ENCODE results near the gene SLC37A1. TPM values are rescaled to one million over a fixed set of nuclear protein-coding genes. Genes with fewer than 3 reads are reported as not detected.

Gene SLC37A1
- total and polyA plus RNA-seq, 4 donors, result 2.0 to 7.2 (median 4.3) TPM

DNA sequence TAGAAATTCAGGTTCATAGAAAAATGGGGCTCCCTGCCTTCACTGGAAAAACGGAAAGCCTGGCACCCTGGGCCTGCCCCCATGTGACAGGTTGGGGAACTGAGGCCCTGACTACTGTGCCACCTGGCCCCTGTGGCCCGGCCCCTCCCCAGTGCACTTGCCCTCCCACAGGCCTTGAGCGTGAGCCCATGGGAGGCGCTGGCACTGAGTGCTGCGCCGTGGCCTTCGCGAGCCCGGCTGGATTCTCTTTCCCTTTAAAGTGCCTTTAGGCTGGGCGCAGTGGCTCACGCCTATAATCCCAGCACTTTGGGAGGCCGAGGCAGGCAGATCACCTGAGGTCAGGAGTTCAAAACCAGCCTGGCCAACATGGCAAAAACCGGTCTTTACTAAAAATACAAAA is 45.7 kb downstream of the SLC37A1 start:
- no peak for DNase-seq (ENCODE audit: low spot score)
- WGBS, result 98% methylated on average over 13 of the region's 13 CpGs
- H3K4me3 ChIP-seq (ENCODE audit: low read depth in 1 of 3, low read length in 3 of 3), result no peak overlapping the region
- H3K36me3 ChIP-seq (ENCODE audit: control insufficient read depth in 4 of 4, insufficient read depth in 3 of 4, low read depth in 1 of 4, low read length in 3 of 4), result peaks cover 5 to 13% (median 7%) of the 10 kb centered on the region in 4 donors
- H3K9me3 ChIP-seq (ENCODE audit: control insufficient read depth in 4 of 4, low read length in 3 of 4), result no peaks in the 10 kb centered on the region
- no peaks in the 10 kb centered on the region for H3K27me3 ChIP-seq (ENCODE audit: control insufficient read depth in 4 of 4, insufficient read depth in 4 of 4, low read length in 3 of 4)
- TF ChIP-seq, protein P1, sequence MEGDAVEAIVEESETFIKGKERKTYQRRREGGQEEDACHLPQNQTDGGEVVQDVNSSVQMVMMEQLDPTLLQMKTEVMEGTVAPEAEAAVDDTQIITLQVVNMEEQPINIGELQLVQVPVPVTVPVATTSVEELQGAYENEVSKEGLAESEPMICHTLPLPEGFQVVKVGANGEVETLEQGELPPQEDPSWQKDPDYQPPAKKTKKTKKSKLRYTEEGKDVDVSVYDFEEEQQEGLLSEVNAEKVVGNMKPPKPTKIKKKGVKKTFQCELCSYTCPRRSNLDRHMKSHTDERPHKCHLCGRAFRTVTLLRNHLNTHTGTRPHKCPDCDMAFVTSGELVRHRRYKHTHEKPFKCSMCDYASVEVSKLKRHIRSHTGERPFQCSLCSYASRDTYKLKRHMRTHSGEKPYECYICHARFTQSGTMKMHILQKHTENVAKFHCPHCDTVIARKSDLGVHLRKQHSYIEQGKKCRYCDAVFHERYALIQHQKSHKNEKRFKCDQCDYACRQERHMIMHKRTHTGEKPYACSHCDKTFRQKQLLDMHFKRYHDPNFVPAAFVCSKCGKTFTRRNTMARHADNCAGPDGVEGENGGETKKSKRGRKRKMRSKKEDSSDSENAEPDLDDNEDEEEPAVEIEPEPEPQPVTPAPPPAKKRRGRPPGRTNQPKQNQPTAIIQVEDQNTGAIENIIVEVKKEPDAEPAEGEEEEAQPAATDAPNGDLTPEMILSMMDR (IDR thresholded peaks at IDR 0.05; ENCODE audit: low read depth, low read length, missing input control), result no peak
- TF ChIP-seq, protein P2, sequence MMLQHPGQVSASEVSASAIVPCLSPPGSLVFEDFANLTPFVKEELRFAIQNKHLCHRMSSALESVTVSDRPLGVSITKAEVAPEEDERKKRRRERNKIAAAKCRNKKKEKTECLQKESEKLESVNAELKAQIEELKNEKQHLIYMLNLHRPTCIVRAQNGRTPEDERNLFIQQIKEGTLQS (IDR thresholded peaks at IDR 0.05), result no peak
- TF ChIP-seq RAD21 (IDR thresholded peaks at IDR 0.05) (no peak), EGR1 (IDR thresholded peaks at IDR 0.05; ENCODE audit: low read depth in 2 of 2) (no peak)
- TF ChIP-seq, protein P3, sequence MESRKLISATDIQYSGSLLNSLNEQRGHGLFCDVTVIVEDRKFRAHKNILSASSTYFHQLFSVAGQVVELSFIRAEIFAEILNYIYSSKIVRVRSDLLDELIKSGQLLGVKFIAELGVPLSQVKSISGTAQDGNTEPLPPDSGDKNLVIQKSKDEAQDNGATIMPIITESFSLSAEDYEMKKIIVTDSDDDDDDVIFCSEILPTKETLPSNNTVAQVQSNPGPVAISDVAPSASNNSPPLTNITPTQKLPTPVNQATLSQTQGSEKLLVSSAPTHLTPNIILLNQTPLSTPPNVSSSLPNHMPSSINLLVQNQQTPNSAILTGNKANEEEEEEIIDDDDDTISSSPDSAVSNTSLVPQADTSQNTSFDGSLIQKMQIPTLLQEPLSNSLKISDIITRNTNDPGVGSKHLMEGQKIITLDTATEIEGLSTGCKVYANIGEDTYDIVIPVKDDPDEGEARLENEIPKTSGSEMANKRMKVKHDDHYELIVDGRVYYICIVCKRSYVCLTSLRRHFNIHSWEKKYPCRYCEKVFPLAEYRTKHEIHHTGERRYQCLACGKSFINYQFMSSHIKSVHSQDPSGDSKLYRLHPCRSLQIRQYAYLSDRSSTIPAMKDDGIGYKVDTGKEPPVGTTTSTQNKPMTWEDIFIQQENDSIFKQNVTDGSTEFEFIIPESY (IDR thresholded peaks at IDR 0.05), result no peak
- no peak overlapping the region for H3K27ac ChIP-seq (ENCODE audit: low read depth in 1 of 2, low read length in 2 of 2)
- H3K9ac ChIP-seq (ENCODE audit: low read depth in 1 of 2, low read length in 2 of 2), result no peak overlapping the region
- H3K4me1 ChIP-seq (ENCODE audit: control insufficient read depth in 4 of 4, insufficient read depth in 4 of 4, low read length in 3 of 4), result peaks cover 3 to 12% (median 9%) of the 10 kb centered on the region in 4 donors

DNA sequence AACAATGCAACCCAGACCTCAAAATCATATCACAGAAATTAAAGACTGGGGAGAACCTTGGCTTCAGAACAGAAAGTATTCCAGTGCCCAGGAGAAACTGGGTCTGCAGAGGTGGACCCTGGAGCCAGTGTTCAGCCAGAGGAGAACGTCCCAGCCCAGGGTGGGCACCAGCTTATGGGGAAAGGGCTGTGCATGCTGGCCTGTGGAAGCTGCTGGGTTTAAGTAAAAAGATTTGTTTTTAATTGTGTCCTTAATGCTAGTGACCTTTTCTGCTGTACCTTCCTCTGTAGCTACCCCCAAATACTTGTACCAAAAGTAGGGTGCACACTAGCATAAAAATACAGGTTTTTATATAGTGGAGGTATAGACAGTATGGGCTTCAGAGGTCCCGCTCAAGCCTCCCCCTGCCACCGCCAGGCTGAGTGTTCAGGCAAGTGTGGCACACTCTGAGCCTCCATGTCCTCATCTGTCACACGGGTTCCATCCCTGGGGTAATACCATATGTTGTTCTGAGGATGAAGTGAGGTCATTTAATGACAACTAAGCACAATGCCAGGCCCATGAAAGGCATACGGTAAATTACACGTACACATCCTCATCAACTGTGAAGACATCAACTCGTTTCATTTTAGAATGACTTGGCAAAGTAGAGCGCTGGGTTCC is 47.0 kb downstream of the SLC37A1 start:
- Histone ChIP-seq H3K36me3 (ENCODE audit: control insufficient read depth in 4 of 4, insufficient read depth in 3 of 4, low read depth in 1 of 4, low read length in 3 of 4) (peaks cover 6 to 13% (median 10%) of the 10 kb centered on the region in 4 donors), H3K9me3 (ENCODE audit: control insufficient read depth in 4 of 4, low read length in 3 of 4) (no peaks in the 10 kb centered on the region), H3K9ac (ENCODE audit: low read depth in 1 of 2, low read length in 2 of 2) (no peak overlapping the region), H3K27me3 (ENCODE audit: control insufficient read depth in 4 of 4, insufficient read depth in 4 of 4, low read length in 3 of 4) (no peaks in the 10 kb centered on the region), H3K27ac (ENCODE audit: low read depth in 1 of 2, low read length in 2 of 2) (no peak overlapping the region), H3K4me1 (ENCODE audit: control insufficient read depth in 4 of 4, insufficient read depth in 4 of 4, low read length in 3 of 4) (peaks cover 3 to 12% (median 9%) of the 10 kb centered on the region in 4 donors), H3K4me3 (ENCODE audit: low read depth in 1 of 3, low read length in 3 of 3) (no peak overlapping the region)
- WGBS, result 96% methylated on average over 8 of the region's 8 CpGs
- no peak for DNase-seq (ENCODE audit: low spot score)
- TF ChIP-seq YY1 (IDR thresholded peaks at IDR 0.05) (no peak), EGR1 (IDR thresholded peaks at IDR 0.05; ENCODE audit: low read depth in 2 of 2) (no peak), NR2F2 (IDR thresholded peaks at IDR 0.05) (no peak), FOXA1 (IDR thresholded peaks at IDR 0.05) (no peak), SP1 (IDR thresholded peaks at IDR 0.05) (no peak), TAF1 (conservative IDR thresholded peaks at IDR 0.05) (no peak), GABPA (IDR thresholded peaks at IDR 0.05 in 1 of 2, conservative IDR thresholded peaks at IDR 0.05 in 1 of 2) (no peak)
- TF ChIP-seq, protein P4, sequence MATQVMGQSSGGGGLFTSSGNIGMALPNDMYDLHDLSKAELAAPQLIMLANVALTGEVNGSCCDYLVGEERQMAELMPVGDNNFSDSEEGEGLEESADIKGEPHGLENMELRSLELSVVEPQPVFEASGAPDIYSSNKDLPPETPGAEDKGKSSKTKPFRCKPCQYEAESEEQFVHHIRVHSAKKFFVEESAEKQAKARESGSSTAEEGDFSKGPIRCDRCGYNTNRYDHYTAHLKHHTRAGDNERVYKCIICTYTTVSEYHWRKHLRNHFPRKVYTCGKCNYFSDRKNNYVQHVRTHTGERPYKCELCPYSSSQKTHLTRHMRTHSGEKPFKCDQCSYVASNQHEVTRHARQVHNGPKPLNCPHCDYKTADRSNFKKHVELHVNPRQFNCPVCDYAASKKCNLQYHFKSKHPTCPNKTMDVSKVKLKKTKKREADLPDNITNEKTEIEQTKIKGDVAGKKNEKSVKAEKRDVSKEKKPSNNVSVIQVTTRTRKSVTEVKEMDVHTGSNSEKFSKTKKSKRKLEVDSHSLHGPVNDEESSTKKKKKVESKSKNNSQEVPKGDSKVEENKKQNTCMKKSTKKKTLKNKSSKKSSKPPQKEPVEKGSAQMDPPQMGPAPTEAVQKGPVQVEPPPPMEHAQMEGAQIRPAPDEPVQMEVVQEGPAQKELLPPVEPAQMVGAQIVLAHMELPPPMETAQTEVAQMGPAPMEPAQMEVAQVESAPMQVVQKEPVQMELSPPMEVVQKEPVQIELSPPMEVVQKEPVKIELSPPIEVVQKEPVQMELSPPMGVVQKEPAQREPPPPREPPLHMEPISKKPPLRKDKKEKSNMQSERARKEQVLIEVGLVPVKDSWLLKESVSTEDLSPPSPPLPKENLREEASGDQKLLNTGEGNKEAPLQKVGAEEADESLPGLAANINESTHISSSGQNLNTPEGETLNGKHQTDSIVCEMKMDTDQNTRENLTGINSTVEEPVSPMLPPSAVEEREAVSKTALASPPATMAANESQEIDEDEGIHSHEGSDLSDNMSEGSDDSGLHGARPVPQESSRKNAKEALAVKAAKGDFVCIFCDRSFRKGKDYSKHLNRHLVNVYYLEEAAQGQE (IDR thresholded peaks at IDR 0.05), result no peak
- TF ChIP-seq, protein P2 (IDR thresholded peaks at IDR 0.05), result no peak
- TF ChIP-seq, protein P5, sequence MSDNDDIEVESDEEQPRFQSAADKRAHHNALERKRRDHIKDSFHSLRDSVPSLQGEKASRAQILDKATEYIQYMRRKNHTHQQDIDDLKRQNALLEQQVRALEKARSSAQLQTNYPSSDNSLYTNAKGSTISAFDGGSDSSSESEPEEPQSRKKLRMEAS (IDR thresholded peaks at IDR 0.05), result no peak

Measured in liver (tissue), 9 donors.